Activated CD4-positive, alpha-beta T cell treated with anti-CD3 and anti-CD28 coated beads, Interleukin-2, Interleukin-6, amounts not matched to agents 100 ng/mL and 50 ng/mL, durations not matched to agents 16 hours and 8 hours (primary cell): ENCODE results near the gene KCNC3.

ENCODE experiments used
- DNase-seq: peaks from one replicate; pipeline ENCODE4 v3.0.0-alpha.2; 2020

The KCNC3 gene

DNA sequence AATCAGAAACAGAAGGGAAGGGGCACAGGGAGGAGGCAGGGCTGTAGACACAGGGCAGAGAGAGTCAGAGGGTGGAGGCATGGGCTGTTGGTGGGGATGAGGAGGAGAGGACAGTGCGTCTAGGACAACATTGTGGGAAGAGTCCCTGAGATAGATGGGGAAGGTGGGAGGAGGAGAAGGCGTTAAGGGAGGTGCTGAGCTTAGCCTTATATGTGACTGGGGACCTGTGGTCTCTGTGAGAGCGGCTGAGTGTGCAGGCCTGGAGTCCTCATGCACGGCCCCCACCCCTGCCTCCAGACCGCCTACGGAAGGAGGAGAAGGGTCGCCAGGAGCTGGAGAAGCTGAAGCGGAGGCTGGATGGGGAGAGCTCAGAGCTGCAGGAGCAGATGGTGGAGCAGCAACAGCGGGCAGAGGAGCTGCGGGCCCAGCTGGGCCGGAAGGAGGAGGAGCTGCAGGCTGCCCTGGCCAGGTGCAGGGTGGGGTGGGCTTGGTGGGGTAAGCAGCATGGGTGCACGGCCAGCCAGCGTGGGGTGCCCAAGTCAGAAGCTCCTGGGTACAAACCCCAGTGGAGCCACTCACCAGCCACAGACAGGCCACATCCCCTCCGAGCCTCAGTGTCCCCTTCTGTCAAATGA is 56.8 kb downstream of the KCNC3 start:
- no peak for DNase-seq

DNA sequence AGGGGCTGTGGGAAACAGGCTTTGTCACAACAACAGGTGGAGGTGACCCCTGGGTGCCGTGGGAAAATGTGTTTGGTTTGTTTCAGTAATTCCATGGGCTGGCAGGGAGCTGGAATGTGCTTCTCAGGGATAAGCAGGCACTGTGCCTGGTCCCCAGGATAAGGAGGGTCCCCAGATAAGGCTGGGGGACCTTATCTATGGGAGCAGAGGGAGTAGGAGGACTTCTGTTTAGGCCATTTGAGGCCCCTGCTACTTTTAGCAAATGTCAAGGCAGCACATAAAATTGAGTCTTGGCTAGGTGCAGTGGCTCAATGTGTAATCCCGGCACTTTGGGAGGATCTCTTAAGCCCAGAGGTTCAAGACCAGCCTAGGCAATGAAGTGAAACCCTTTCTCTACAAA is 59.5 kb downstream of the KCNC3 start:
- DNase-seq: no peak

DNA sequence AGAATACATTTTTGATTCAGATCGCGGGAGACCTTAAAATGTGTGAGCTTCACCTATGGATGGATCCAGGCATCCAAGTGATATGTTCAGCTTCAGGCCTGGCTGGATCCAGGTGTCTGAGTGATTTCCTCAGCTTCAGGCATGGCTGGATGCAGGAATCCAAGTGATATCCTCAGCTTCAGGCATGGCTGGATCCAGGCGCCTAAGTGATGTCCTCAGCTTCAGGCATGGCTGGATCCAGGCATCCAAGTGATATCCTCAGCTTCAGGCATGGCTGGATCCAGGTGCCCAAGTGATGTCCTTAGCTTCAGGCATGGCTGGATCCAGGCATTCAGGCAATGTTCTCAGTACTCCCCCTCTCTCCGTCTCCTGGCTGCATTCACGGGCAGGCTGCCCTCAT is 60.7 kb downstream of the KCNC3 start:
- no peak for DNase-seq

DNA sequence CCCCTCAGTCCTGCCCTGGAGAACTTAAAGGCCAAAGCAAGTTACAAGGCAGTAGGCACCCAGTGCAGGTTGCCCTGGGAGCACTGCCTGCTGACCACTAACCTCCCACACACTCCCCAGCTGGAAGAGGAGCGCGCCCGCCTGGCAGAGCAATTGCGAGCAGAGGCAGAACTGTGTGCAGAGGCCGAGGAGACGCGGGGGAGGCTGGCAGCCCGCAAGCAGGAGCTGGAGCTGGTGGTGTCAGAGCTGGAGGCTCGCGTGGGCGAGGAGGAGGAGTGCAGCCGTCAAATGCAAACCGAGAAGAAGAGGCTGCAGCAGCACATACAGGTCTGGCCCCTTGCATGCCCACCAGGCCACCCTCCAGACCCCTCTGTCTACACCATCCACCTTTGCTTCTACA is 61.1 kb downstream of the KCNC3 start:
- no peak for DNase-seq

DNA sequence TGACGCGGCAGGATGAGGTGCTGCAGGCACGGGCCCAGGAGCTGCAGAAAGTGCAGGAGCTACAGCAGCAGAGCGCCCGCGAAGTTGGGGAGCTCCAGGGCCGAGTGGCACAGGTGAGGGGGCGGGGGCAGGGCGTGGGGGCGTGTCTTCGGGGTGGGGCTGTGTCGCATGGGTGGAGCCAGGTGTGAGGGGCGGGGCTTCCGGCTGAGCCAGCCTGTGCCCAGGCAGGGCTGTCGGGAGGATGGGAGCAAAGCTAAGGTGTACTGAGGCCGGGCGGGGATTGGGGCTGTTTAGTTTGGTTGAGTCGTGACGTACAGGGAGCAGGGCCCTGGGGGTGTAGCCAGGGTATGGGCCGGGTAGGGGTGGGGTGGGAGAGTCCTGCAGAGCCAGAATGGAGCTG is 62.3 kb downstream of the KCNC3 start:
- DNase-seq: peak; percentile 58

DNA sequence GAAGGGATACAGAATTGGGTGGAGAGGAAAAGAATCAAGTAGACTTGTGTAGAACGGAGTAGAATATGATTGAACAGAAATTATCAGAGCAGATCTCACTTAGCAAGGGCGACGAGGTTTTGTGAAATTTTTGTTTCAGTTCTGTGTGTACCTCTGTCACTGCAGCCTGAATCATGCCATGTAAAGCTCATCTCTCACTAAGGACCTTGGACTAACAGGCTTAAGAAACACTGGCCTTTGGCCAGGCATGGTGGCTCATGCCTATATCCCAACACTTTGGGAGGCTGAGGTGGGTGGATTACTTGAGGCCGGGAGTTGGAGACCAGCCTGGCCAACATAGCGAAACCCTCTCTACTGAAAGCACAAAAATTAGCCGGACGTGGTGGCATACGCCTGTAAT is 63.1 kb downstream of the KCNC3 start:
- DNase-seq: no peak

DNA sequence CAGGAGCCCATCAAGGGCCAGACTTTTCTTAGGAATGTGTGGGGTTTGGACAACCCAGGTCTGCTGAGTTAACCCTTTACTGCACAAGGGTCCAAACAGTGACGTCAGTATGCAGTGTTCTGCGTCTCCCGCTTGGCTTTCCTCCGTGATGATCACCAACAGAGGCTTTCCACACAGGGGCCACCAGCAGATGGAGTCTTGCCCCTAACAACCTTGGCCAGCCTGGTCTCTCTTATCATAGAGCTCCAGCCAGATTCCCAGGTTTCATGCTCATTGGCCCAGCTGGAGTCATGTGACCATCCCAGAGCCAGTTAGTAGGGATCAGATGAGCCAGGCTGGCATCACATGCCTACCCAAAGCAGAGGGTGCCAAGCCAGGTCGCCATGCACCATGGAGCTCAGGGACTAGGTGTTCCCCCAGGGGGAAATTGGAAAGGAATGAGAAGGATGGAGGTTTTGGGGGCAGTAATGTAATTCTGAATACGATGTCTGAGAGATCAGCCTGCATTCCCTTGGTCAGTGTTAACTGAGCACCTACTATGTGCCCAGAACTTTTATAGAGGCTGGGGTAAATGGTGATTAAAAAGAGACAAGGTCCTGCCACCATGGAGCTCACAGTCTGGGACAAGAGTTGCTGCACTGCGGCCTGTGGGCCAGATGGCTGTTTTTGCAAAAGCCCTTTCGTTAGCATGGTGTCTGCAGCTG is 64.5 kb downstream of the KCNC3 start:
- no peak for DNase-seq

DNA sequence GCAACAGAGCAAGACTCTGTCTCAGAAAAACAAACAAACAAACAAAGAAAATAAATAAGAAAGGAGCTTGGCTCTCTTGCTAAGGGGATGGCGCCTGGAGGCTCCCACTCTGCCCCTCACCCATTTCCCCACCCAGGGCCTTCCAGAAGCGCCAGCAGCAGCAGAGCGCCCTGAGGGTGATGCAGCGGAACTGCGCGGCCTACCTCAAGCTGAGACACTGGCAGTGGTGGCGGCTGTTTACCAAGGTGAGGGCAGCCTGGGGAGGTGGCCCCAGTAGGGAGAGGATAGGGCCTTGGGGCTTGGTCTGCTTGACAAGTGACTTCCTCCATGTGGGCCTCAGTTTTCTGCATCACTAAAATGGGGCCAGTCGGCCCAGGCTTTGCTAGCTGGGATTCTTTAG is 66.0 kb downstream of the KCNC3 start:
- no peak for DNase-seq
